UCSD-AML1 (cell line): ENCODE results near the gene NEUROG3.
"Not testable (repeated sequence)": the region's sequence is repeated elsewhere in the genome, so short reads cannot be mapped to it uniquely, and the experiment has no call there.

Source experiments
- DNase-seq: peaks from one replicate; lab custom pipeline; 2025; ENCODE audit not compliant: unreplicated experiment; lab: John Stamatoyannopoulos, UW

Gene NEUROG3

GRCh38 chr10:69572159-69573055, 815 bp downstream of the NEUROG3 start:
- no peak for DNase-seq

- no peak for DNase-seq
Observed at GRCh38 chr10:69571618-69572158, 1.5 kb downstream of the NEUROG3 start.

- DNase-seq, result no peak
Observed at GRCh38 chr10:69570050-69570816, 3.0 kb downstream of the NEUROG3 start.

GRCh38 chr10:69569396-69569934, 3.8 kb downstream of the NEUROG3 start:
- DNase-seq, result no peak

GRCh38 chr10:69568472-69569395, 4.5 kb downstream of the NEUROG3 start:
- no peak for DNase-seq

GRCh38 chr10:69567920-69568319, 5.3 kb downstream of the NEUROG3 start:
- DNase-seq, result peak; percentile 39

GRCh38 chr10:69562731-69563254, 10.4 kb downstream of the NEUROG3 start:
- DNase-seq, result no peak

- no peak for DNase-seq
Observed at GRCh38 chr10:69559525-69559924, 13.7 kb downstream of the NEUROG3 start.

- DNase-seq, result peak; percentile 30
Observed at GRCh38 chr10:69558559-69558958, 14.7 kb downstream of the NEUROG3 start.

GRCh38 chr10:69554611-69555010, 18.6 kb downstream of the NEUROG3 start:
- DNase-seq, result no peak

GRCh38 chr10:69553328-69553727, 19.9 kb downstream of the NEUROG3 start:
- DNase-seq, result no peak

- DNase-seq, result no peak
Observed at GRCh38 chr10:69552268-69552667, 21.0 kb downstream of the NEUROG3 start.

GRCh38 chr10:69549959-69550358, 23.3 kb downstream of the NEUROG3 start:
- DNase-seq, result no peak

- DNase-seq, result no peak
Observed at GRCh38 chr10:69541463-69541862, 31.8 kb downstream of the NEUROG3 start.

GRCh38 chr10:69538461-69538860, 34.8 kb downstream of the NEUROG3 start:
- DNase-seq, result no peak

- no peak for DNase-seq
Observed at GRCh38 chr10:69537449-69537848, 35.8 kb downstream of the NEUROG3 start.

- DNase-seq, result not testable (repeated sequence)
Observed at GRCh38 chr10:69536521-69536920, 36.7 kb downstream of the NEUROG3 start.

- no peak for DNase-seq
Observed at GRCh38 chr10:69533658-69534057, 39.6 kb downstream of the NEUROG3 start.

GRCh38 chr10:69527961-69528360, 45.3 kb downstream of the NEUROG3 start:
- no peak for DNase-seq
